Measurements from ENCODE around the gene HNRNPU. TPM values are rescaled to one million over a fixed set of nuclear protein-coding genes. Genes with fewer than 3 reads are reported as not detected.

HNRNPU gene
- total RNA-seq, 1 donor from 2014 or later = 358 TPM

DNA sequence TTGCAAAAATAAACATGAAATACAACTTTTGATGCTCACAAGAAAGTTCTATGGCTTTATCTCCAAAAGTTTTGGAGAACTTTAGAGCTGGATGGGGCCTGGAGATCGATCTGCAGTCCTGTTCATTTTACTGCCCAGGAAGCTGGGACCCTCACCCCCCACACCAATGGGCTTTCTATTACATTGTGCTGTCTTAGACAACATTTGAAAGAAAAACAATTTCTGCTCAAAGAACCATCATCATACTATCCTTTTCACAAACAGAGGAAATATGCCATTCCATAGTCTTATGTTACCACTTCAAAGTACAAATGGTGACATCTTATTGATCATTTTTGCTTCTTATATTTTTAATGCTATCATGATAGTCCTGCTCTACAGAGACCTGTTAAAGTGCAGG, 2.0 kb upstream of the HNRNPU start:
- DNase-seq (ENCODE audit: low read depth) = no peak
- no peak overlapping the region for H3K4me3 ChIP-seq (ENCODE audit: low read depth, low read length)
- TF ChIP-seq CTCF (IDR thresholded peaks at IDR 0.05; ENCODE audit: insufficient read depth, low read length, poor library complexity, severe bottlenecking) = no peak

GRCh38 chr1:244865820-244866219, 1.5 kb upstream of the HNRNPU start:
- H3K36me3 ChIP-seq (ENCODE audit: control insufficient read depth, insufficient read depth, low read length) = no peaks in the 10 kb centered on the region
- no peak for DNase-seq (ENCODE audit: low read depth)
- no peak for TF ChIP-seq CTCF (IDR thresholded peaks at IDR 0.05; ENCODE audit: insufficient read depth, low read length, poor library complexity, severe bottlenecking)
- H3K4me3 ChIP-seq (ENCODE audit: low read depth, low read length) = no peak overlapping the region
- no peaks in the 10 kb centered on the region for H3K27me3 ChIP-seq (ENCODE audit: control insufficient read depth, insufficient read depth, low read length)

More for the DNA sequence above, 2.0 kb upstream of the HNRNPU start:
- H3K36me3 ChIP-seq (ENCODE audit: control insufficient read depth, insufficient read depth, low read length) = no peaks in the 10 kb centered on the region
- H3K27me3 ChIP-seq (ENCODE audit: control insufficient read depth, insufficient read depth, low read length) = no peaks in the 10 kb centered on the region

- Histone ChIP-seq H3K4me3 (ENCODE audit: low read depth, low read length) (peak overlapping the region; percentile 42), H3K27me3 (ENCODE audit: control insufficient read depth, insufficient read depth, low read length) (no peaks in the 10 kb centered on the region)
- TF ChIP-seq CTCF (IDR thresholded peaks at IDR 0.05; ENCODE audit: insufficient read depth, low read length, poor library complexity, severe bottlenecking) = no peak
These were observed 657 bp upstream of the HNRNPU start for GRCh38 chr1:244865028-244865371.

DNA sequence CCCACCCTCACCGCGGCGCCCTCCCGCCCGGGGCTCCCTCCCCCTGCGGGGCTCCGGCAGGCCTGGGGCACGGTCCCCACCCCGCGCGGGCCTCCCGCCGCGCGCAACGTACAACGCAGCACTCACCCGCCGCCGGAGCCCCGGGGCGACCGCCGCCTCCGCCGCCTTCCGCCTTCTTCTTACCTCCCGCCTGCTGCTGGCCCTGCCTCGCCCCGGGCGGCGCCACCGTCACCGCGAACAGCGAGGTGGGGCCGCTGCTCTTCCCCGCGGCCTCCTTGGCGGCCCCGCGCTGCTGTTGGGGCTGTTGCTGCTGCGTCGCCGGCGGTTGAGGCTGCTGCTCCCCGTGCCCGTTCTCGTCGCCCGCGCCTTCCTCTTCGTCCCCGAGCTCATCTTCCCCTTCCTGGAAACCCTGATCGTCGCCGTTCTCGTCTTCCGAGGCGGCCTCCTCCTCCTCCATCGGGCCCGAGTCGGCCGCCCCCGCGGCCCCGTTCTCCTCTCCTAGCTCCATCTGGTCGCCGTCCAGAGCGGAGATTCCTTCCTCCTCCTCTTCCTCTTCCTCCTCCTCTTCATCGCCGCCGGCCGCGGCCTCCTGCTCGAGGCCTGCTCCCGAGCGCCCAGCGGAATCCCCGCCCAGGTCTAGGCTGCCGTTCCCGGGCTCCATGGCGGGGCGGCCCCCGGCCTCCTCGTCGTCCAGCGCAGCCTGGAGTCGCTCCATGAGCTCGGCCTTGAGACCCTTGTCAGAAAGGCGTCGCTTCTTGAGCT, 671 bp downstream of the HNRNPU start:
- H3K36me3 ChIP-seq (ENCODE audit: control insufficient read depth, insufficient read depth, low read length) = peaks cover 1% of the 10 kb centered on the region
- TF ChIP-seq CTCF (IDR thresholded peaks at IDR 0.05; ENCODE audit: insufficient read depth, low read length, poor library complexity, severe bottlenecking) = no peak

More at GRCh38 chr1:244865028-244865371, 657 bp upstream of the HNRNPU start:
- no peaks in the 10 kb centered on the region for H3K36me3 ChIP-seq (ENCODE audit: control insufficient read depth, insufficient read depth, low read length)
- no peak for DNase-seq (ENCODE audit: low read depth)

DNA sequence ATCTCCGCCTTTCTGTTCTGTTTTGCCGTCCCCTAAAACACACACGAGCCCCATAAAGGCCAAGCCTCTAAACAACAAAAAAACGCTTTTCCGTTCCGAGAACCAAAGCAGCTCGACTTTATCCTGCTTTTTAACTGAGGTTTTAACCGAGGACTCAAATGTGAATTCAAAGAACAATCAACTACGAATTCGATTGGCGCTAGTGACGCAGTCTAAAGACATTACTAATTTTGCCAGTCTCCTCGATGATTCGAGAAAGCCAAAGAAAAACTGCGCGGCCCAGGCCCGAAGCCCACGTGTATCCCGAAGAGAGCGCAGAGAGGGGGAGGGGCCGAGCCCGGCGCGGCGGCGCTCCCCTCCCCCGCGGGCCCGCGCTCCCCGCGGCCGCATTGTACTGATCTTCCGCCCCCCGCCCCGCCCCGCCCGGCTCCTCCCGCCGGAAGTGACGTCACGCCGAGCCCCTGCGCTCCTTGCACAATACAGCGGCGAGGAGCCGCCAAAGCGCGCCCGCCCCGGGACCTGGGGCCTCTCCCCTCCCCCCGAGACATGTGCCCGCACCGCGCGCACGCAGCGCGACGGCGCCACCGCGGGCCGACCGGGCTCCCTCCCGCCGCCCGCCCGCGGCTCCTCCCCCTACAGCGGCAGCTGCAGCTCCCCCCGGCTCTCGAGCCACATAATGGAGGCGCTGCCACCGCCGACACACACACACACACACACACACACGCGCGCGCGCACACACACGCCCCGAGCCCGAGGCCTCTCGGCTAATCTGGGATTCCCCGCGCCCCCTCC, 1.4 kb downstream of the HNRNPU start:
- TF ChIP-seq CTCF (IDR thresholded peaks at IDR 0.05; ENCODE audit: insufficient read depth, low read length, poor library complexity, severe bottlenecking) = no peak
- peak; percentile 31 for DNase-seq (ENCODE audit: low read depth)
- Histone ChIP-seq H3K4me3 (ENCODE audit: low read depth, low read length) (peak overlapping the region; percentile 98), H3K36me3 (ENCODE audit: control insufficient read depth, insufficient read depth, low read length) (peaks cover 1% of the 10 kb centered on the region), H3K27me3 (ENCODE audit: control insufficient read depth, insufficient read depth, low read length) (no peaks in the 10 kb centered on the region)

More for the DNA sequence above, 671 bp downstream of the HNRNPU start:
- peak overlapping the region; percentile 98 for H3K4me3 ChIP-seq (ENCODE audit: low read depth, low read length)
- DNase-seq (ENCODE audit: low read depth) = no peak
- no peaks in the 10 kb centered on the region for H3K27me3 ChIP-seq (ENCODE audit: control insufficient read depth, insufficient read depth, low read length)
